Colonic mucosa (tissue), 4 donors: ENCODE measurements around the gene BBS1. TPM values are rescaled to one million over a fixed set of nuclear protein-coding genes. Genes with fewer than 3 reads are reported as not detected.

Experiments used
- DNase-seq: peaks from one replicate; pipeline ENCODE4 v3.0.0-alpha.2; 2020
- H3K27ac ChIP-seq: fragments of 200-600 bp; one replicate; pipeline ENCODE4 v1.8.0; 2021
- H3K27me3 ChIP-seq: fragments of 200-600 bp; one replicate; pipeline ENCODE4 v1.8.0; 2021
- H3K36me3 ChIP-seq: fragments of 200-600 bp; one replicate; pipeline ENCODE4 v1.8.0; 2021
- H3K4me1 ChIP-seq: fragments of 200-600 bp; one replicate; pipeline ENCODE4 v1.8.0; 2021; ENCODE audit warnings: mild to moderate bottlenecking
- H3K4me3 ChIP-seq: fragments of 200-600 bp; one replicate; pipeline ENCODE4 v1.8.0; 2021
- H3K9ac ChIP-seq, 2 donors: one replicate each; pipeline ENCODE4 v1.7.0; 2013; ENCODE audit warnings: control low read depth in 2 of 2, low read depth in 2 of 2, low read length in 2 of 2
- H3K9me3 ChIP-seq: fragments of 200-600 bp; one replicate; pipeline ENCODE4 v1.8.0; 2021
- intact Hi-C: fragments of 100-400 bp; cut with DNase I; formaldehyde crosslinking; loops from one replicate; pipeline ENCODE4 v1.14.1; 2022
- total RNA-seq, 2 donors: library from RNA; stranded (reverse); fragmentation: NEBNext Ultra II Directional in 1 of 2; extraction: Animal tissue kit (Norgen Biotek cat#: 25700) in 1 of 2; gene quantifications; one replicate each; pipeline ENCODE4 v1.2.1, GENCODE V29; 2021
- TF ChIP-seq, protein P1 (sequence below): fragments of 200-600 bp; IDR thresholded peaks from one replicate; pipeline ENCODE4 v1.8.0; 2022; ENCODE audit warnings: antibody characterized with exemption, mild to moderate bottlenecking
- donor health status: healthy.
- donor health status: DM: no; HTN: no; CAD: no.
- donor health status: DM: no; HTN: no; CAD: no.

The BBS1 gene
- total RNA-seq, 2 donors from 2014 or later: 16.8 to 25.8 TPM

DNA sequence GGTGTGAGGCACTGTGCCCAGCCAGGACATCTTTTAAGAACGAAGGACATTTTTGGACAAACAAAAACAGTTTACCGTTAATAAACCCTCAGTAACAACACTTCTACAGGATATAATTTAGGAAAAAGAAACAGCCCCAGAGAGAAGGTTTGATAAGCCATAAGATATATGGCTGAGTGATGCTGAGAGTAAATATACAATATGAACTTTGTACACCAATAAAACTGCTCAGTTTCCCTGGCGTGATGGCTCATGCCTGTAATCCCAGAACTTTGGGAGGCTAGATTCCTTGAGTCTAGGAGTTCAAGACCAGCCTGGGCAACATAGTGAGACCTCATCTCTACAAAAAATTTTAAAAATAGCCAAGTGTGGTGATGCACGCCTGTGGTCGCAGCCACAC is 11.9 kb upstream of the BBS1 start:
- H3K9ac ChIP-seq: no peak overlapping the region
- intact Hi-C loops: no loop called here
- TF ChIP-seq, protein P1, sequence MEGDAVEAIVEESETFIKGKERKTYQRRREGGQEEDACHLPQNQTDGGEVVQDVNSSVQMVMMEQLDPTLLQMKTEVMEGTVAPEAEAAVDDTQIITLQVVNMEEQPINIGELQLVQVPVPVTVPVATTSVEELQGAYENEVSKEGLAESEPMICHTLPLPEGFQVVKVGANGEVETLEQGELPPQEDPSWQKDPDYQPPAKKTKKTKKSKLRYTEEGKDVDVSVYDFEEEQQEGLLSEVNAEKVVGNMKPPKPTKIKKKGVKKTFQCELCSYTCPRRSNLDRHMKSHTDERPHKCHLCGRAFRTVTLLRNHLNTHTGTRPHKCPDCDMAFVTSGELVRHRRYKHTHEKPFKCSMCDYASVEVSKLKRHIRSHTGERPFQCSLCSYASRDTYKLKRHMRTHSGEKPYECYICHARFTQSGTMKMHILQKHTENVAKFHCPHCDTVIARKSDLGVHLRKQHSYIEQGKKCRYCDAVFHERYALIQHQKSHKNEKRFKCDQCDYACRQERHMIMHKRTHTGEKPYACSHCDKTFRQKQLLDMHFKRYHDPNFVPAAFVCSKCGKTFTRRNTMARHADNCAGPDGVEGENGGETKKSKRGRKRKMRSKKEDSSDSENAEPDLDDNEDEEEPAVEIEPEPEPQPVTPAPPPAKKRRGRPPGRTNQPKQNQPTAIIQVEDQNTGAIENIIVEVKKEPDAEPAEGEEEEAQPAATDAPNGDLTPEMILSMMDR: no peak
- DNase-seq: peak; percentile 39
- no peaks in the 10 kb centered on the region for H3K4me1 ChIP-seq
- H3K27me3 ChIP-seq: no peaks in the 10 kb centered on the region
- no peaks in the 10 kb centered on the region for H3K36me3 ChIP-seq
- H3K4me3 ChIP-seq: no peak overlapping the region
- no peaks in the 10 kb centered on the region for H3K9me3 ChIP-seq
- H3K27ac ChIP-seq: no peak overlapping the region

DNA sequence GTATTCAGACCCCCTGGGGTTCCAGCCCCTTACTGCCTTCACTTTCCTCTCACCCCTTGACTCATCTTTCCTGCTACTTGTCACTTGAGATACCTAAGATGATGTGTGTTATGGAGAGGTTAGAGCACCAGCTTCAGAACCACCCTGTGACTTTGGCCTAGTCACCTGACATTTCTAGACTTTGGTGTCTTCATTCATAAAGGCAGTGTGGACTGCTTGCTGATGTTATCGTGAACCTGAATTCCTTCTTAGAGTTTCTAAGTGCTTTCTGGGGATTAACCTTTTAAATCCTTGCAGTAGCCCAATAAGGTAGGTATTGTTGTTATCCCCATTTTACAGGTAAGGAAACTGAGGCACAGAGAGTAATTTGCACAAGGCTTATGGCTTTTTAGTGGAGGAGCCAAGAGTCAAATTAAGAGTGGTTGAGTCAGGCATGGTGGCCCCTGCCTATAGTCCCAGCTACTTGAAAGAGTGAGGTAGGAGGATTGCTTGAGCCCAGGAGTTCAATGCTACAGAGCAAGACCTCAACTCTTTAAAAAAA is 5.1 kb upstream of the BBS1 start:
- Histone ChIP-seq H3K27me3 (no peaks in the 10 kb centered on the region), H3K4me3 (no peak overlapping the region), H3K27ac (no peak overlapping the region), H3K36me3 (no peaks in the 10 kb centered on the region), H3K4me1 (no peaks in the 10 kb centered on the region), H3K9ac (no peak overlapping the region), H3K9me3 (no peaks in the 10 kb centered on the region)
- intact Hi-C loops: no loop called here
- TF ChIP-seq, protein P1: no peak
- no peak for DNase-seq

DNA sequence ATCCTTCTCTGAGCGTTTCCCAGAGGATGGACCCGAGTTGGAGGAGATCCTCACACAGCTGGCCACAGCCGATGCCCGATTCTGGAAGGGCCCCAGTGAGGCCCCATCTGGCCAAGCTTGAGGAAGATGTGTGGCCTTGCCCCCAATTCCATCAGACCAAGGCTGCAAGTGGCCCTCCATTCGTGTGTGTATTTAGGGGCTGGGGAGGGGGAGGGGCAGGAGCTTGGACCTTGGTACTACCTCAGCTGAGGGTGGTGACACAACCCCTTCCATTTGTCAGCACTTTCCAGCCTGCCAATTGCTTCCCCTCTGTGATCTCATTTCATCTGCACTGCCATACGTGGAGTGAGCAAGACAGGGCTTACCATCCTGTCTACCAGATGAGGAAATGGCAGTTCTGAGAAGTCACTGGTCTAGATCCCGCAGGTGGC is 1.3 kb upstream of the BBS1 start:
- no peak for DNase-seq
- Histone ChIP-seq H3K9me3 (no peaks in the 10 kb centered on the region), H3K36me3 (no peaks in the 10 kb centered on the region), H3K9ac (no peak overlapping the region), H3K27ac (no peak overlapping the region), H3K4me3 (no peak overlapping the region), H3K27me3 (no peaks in the 10 kb centered on the region), H3K4me1 (peaks cover 2% of the 10 kb centered on the region)
- TF ChIP-seq, protein P1: no peak
- intact Hi-C loops: no loop called here

DNA sequence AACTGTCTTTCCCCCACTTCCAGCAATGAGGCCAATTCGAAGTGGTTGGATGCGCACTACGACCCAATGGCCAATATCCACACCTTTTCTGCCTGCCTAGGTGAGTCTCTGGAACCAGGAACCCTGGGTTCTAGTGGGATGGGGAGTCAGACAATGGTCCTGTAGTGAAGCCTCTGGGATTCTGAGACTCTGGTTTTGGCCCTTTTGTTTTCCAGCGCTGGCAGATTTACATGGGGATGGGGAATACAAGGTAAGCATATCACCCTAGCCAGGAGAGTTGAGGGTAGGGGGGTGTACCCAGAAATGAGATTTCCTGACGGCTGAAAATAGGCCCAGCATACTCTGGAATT is 530 bp downstream of the BBS1 start:
- Histone ChIP-seq H3K36me3 (no peaks in the 10 kb centered on the region), H3K9ac (peak overlapping the region; percentile 59 to 77), H3K4me1 (peaks cover 2% of the 10 kb centered on the region), H3K4me3 (peak overlapping the region; percentile 84), H3K27me3 (no peaks in the 10 kb centered on the region), H3K9me3 (no peaks in the 10 kb centered on the region), H3K27ac (no peak overlapping the region)
- TF ChIP-seq, protein P1: no peak
- no peak for DNase-seq
- intact Hi-C loops: no loop called here

DNA sequence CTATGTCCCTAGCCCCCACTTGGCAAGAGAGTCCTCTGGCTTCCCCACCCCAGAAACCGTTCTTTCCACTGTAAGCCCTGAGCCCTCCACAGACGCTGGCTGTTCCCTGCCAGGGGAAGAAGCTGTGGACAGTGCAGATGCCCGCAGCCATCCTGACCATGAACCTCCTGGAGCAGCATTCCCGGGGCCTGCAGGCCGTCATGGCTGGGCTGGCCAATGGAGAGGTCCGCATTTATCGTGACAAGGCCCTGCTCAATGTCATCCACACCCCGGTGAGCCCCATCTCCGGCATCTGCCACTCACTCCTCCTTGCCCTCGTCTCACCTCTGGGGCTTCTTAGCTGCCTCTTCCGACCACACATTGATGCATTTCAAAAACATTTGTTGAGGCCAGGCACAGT is 13.2 kb downstream of the BBS1 start:
- H3K27me3 ChIP-seq: no peaks in the 10 kb centered on the region
- H3K36me3 ChIP-seq: no peaks in the 10 kb centered on the region

More for the DNA sequence above, 13.2 kb downstream of the BBS1 start:
- intact Hi-C loops: no loop called here
- Histone ChIP-seq H3K9ac (no peak overlapping the region), H3K4me1 (no peaks in the 10 kb centered on the region), H3K4me3 (no peak overlapping the region), H3K27ac (no peak overlapping the region), H3K9me3 (no peaks in the 10 kb centered on the region)
- no peak for DNase-seq
- TF ChIP-seq, protein P1: no peak
